HG03066 (cell line): ENCODE measurements around the gene NTMT1.

Source experiments
- ATAC-seq: cut with Tn5 transposase; IDR thresholded peaks from one replicate; pipeline ENCODE4 v1.9.1; 2021; ENCODE audit warnings: low read depth; ENCODE audit not compliant: unreplicated experiment

Gene NTMT1

DNA sequence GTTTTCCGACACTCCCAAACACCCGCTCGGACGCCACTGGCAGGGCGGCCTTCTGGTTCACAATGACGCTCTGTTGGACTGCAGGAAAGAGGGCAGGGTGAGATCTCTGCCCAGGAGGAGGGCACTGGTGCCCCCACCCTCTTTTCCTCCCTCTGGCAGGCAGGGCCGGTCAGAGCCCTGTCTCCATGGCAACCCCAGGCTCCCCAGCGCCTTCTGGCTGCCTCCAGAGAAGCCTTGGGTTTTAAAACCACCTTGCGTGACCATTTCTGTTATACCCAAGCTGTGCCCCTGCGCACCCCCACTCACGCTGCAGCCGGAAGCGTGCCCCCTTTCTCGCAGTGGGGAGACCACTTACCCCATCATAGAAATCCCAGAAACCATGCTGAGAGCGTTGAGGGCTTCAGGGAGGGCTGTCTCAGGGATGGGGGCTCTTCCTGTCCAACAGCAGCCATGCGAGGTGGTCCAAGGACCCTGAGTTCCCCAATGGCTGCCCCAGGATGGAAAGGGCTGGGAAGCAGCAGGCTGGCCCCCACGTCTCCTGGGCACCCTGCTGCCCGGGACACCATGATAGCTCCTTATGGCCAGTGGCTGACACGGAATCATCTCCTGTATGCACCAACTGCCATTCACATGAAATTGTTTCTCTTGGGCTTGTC, 12.3 kb upstream of the NTMT1 start:
- no peak for ATAC-seq

DNA sequence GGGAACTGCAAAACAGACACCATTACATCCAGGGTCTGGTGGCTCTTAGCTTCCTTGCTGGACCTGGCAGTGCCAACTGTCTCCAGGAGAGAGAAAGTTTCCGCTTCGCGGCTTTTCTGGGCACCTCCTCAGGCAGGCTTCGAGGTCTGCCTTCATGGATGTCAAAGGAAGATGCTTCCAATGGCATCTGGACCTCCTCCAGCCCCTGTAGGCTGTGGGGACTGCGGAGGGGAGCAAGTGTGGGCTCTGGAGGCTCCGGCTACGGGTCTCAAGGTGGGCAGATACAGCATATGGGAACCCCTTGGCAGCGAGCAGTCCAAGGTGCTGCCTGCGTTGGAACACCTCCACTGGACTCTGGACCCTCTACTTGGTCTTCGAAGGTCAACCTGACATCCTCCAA, 11.0 kb upstream of the NTMT1 start:
- no peak for ATAC-seq

DNA sequence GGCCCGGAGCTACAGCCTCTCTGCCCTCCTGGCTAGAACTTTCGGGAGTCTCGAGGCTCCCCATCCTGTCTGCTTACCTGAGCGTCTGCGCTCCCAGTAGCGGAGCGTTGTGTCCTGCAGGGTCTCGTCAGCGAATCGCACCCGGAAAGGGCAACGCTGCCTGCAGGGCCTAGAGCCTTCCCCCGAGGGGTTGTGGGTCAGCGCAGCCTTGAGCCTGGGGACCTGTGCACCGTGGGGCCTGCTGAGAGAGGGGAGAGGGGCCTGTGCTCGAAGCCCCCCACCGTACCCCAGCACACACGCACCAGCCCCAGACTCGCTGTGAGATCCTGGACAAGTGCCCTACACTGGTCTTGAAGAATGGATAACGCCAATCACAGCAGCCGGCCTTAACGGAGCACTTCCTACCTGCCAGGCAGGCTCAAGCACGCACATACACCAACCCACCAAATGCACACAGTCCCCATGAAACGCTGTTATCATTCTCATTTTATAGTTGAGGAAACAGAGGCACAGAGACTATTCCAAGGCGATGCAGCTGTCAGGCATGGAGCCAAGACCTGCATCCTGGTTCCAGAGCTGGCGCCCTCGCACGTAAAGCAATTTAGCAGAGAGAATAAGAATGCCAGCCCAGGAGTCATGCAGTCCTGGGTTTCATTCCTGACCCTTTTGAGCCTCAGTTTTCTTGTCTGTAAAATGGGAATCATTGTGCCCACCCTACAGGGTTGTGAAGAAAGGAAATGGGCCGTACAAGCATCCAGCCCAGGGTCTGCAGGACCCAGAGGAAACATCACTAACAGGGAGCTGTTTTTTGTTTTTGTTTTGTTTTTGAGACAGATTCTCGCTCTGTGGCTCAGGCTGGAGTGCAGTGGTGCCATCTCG, 10.3 kb upstream of the NTMT1 start:
- ATAC-seq = no peak

DNA sequence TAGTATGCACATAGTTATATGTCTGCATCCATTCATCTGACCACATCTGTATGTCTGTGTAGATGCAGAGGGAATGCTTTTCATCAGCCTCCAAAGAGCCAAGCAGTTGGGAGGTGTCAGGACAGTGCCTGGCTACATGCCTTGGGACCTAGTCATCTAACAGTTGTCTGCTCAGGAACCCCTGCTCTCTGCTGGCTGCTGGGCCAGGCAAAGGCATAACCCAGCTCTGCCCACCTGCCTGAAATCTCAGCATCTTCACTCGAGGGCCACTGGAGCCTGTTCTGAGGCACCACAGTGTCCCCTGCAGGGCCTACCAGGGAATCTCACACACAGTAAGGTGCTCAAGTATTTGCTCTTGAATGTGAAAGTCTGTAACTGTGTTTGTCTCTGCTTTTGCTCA, 8.8 kb upstream of the NTMT1 start:
- ATAC-seq = no peak

DNA sequence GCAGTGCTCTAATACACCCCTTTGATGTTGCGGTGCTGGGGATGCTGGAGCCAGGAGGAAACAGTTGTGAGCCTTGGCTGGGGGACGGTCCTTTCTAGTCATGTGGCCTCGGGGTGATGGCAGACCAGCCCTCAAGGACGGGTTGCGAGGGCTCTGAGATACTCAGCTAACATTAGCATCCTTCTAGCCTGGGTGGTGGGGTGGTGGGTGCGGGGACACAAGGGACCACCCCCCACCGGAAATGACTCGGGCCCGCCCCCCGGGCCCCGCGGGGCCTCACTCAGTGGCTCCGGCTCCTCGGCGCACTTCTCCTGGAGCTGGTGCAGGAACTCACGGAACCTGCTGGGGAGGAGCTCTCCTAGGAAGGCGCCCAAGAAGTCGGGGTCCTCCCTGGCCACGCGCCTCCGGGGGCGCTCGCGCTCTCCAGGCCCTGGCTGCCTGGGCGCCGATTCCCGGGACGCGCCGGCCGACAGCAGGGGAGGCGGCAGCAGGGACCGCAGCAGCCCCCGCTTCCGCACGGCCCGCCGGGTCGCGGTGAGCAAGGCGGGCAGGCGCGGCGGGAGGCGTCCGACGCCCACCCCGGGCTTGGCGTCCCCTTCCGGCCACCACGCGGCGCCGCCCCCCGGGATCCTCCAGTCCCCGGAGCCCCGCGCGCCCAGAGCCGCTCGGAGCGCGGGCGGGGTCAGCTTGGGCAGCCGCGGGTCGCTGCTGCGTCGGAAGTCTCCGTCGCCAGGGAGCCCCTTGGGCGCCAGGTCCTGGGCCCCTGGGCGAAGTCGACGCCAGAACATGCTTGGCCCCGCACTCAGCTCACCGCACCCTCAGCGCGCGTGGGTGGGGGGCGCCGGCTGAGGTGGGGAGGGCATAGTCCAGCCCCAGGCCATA, 5.9 kb upstream of the NTMT1 start:
- ATAC-seq = no peak

DNA sequence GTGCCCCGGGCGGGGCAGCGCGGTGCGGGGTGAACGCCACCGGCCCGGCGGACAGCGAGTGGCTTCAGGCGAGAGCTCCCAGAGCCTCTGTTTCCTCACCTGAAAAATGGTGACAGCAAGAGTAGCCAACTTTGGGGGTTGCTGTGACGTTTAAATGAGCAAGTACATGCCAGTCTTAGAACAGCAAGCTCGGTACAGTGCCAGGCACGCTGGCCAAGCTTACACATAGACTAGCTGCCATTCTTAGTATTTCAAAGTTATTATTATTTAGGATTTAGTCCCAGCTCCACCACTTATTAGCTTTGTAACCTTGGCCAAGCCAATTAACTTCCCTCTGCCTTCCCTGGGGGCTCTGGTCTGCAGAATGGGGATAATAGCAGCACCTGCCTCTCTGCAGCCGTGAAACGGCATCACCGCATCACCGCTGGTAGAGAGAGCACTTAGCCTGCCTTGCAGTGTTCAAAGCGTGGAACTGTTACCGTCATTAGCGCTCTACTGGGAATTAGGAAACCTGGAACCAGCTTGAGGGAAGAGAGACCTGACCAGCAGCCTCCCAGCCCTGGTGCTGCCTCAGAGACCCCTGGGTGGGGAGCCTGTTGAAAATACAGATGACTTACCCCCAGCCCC, 5.2 kb upstream of the NTMT1 start, which contains the start of gene C9orf50:
Gene C9orf50, minus strand, starts transcription at position 433 of the 627 bp plus-strand sequence. CDS start 527 bp downstream, outside the sequence.
- ATAC-seq = no peak

DNA sequence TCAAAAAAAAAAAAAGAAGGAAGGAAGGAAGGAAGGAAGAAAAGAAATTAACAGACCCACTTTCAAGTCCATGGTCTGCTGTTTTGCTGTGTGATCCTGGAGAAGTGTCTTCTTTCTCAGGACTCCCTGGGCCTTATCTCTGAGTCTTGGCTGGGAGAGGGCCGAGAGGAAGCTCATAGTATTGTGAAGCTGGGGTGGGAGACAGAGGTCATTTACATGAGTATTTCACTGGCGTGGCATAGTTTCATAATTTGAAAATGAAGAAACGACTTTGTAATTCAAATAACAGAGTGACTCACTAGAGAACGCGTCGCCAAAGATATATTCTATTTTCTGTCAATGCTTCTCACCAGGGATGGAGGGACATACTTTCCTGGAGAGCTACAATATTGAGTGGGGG, 2.6 kb upstream of the NTMT1 start:
- no peak for ATAC-seq

DNA sequence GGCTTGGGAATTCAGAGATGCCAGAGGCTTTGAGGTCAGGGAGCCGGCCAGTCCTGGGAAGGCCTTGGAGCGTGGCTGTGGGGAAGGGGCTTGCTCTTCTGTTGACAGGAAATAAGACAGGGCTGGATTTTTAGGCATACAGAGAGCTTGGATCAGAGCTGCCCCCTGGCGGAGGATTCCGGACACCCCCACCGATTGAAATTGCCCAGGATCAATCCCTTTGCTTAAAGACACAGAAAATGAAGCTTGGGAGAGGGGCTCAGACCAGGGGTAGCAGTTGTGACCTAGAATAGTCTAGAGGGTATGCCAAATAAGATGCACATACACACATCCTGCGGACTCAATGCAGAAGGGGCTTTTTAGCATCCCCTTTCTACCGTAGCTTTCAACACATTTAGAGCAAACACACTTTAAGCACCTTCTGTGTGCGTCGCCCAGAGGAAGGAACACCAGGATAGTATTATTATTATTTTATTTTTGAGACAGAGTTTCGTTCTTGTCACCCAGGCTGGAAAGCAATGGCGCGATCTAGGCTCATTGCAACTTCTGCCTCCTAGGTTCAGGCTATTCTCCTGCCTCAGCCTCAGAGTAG, 1.7 kb upstream of the NTMT1 start:
- ATAC-seq = no peak

DNA sequence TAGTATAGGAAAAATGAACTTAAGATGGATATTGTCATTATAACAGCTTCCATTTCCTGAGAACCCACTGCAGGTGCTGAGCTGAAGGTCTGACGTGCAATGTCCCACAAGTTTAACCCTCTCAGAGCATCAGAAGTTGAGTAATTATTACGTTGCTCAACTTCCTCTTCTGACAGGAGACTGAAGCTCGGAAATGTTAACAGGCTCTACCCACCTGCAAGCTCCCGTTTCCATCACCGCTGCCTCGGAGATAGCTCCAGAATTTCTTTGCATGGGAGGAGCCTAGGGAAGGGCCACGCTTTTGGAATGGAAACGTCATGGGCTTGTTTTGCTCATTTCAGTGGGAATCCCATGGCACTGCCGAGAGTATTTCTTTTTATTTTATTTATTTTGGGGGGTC, 1.0 kb upstream of the NTMT1 start:
- no peak for ATAC-seq

DNA sequence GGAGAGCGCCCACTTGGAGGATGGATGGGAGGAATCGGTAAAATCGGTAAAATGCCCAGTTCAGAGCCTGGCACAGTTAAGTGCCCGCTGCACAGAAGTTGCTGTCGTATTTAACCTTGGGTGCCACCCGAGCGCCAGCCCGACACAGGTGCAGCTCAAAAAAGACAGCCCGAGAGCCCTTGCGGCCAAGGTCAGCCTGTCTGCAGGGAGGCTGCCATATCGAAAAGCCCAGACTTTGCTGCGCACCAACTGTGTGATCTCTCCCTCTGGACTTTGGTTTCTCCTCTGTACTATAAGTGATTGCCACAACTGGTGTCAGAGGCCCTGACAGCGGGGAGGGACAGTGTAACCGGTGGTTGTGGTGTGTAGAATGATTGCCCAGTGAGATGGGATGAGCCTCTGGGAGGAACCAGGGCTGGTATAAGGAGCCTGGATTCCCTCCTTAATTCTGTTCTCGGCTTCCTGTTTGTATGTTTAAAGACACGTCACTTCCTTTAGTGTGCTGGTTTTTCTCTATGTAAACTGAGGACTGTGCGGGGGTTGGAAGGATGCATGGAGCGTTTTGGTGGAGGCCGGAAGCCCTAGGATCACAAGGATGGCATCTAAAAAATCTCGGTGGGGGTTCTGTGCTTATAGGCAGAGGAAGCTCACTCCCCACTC, 792 bp downstream of the NTMT1 start:
- peak; percentile 25 for ATAC-seq

DNA sequence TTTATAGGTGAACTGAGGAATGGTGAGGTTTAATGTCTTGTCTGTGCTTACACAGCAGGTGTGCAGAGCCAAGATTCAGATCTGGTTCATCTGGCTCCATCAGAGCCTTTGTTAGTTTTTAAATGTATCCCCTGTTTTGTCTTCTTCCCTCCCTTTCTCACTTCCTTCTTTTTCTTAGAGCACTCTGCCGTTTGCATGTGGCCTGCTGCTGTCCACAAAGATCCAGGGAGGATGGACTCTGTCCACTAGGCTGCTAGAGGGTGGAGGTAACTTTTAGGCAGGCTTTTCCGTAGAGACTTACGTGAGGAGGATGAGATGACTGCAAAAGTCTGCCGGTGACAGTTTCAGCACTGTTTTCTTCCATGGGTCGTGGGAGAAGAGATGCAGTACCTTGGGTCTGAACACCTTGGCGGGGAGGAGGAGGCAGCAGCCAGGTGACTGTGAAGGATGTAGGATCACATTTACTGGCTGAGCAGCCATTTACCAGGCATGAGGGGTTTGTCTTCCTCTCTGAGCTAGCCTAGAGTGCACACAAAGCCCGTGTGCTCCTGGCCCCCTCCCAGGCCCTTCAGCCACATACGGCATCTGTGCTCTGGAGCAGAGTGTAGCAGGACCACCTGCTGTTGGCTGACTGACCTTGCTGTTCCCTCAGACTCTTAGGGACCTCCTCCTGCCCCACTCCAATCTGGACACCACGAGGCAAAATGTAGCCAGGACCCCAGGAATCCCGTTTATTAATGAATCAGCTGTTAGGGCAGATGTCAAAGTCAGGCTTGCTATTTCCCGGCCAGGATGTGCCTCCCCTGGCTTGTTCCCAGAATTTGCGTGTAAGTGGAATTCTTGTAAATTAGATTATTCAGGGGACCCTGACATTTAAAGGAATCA, 1.8 kb downstream of the NTMT1 start:
- no peak for ATAC-seq

DNA sequence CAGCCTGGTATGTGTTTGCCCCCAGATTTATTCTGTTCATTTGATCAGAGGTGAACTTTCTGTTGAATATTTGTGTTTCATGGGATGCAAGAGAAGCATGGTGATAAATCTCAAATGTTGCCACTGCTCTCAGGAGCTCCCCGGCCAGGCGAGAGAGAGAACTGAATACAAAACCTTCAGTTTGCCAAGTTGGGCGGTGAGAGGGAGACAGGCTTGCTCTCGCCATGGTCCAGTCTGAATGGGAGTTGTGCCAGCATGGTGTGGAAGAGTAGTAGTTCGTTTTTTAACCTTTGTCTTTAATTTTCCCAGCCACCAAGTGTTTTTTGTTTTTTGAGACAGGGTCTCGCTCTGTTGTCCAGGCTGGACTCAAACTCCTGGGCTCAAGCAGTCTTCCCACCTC, 2.7 kb downstream of the NTMT1 start:
- no peak for ATAC-seq

DNA sequence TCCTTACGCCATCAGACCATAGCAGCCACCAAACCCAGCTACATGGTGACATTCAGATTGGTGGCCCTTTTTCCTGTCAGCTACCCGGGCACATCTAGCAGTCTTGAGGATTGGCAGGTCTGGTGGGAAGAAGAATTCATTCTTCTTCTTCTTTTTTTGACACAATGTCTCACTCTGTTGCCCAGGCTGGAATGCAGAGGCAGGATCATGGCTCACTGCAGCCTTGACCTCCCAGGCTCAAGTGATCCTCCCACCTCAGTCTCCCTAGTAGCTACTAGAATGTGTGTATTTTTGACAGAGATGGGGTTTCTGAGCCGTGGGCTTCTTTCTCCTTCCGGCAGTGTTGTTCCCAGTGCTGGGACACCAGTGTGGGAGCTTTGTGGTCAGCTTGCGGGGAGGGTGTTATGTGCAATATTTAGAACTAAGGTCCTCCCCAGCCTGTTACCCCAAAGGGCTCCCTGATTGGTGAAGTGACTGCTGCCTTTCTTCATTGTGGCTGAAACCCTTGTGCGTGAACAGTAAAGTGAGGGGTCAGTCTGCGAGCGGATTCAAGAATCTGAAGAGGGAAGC, 3.4 kb downstream of the NTMT1 start:
- no peak for ATAC-seq

DNA sequence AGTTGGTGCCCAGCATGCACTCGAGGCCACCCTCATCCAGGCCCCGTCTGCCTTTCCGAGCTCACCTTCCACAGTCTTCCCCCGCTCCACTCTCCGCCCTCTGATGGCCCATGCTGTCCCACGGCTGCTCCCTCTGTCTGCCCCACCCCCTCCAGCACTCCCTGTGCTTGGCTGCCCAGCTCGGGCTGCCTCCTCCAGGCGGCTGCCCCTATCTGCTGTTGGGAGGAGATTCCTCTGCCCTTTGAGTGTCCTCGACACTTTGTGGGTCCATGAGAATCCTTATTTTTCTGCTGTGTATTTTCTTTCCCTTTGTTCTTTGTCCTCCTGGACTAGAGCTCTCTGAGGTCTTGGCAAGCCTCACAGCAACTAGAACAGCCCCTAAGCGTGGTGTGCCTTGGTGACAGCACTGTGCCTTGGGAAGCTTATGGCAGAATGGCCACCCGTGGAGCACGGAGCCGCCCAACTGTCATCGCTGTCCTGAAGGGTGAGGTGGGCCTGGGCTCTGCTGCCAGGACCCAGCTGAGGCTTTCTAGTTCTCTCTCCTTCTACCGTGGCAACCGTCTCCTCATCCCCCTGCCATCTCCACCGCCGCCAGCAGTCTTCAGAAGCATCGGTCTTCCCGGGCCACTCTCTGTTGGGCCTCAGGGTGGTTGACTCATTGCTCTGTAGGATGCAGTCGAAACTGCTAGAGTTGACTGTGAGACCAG, 5.2 kb downstream of the NTMT1 start:
- ATAC-seq = no peak

DNA sequence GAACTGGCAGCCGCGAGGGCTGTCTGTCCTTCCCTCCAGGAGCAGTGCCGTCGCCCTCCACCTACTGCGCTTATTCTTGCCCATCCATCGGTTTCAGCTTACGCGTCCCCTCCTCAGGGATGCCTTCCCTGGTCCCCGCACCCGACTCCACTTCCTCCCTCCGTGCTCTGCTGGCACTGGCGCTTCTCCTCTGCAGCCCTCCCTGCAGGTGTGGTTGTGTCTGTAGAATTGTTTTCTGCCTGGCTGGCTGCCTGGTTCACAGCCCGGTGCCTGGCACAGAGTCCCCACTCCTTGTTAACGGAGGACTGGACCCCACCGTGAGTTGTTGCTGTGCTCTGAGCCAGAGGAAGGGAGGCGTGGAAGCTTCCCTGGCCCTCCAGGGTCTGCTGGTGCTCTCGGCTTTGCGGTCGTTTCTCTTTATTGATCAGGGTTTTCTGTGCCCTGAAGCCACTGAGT, 5.7 kb downstream of the NTMT1 start:
- no peak for ATAC-seq

DNA sequence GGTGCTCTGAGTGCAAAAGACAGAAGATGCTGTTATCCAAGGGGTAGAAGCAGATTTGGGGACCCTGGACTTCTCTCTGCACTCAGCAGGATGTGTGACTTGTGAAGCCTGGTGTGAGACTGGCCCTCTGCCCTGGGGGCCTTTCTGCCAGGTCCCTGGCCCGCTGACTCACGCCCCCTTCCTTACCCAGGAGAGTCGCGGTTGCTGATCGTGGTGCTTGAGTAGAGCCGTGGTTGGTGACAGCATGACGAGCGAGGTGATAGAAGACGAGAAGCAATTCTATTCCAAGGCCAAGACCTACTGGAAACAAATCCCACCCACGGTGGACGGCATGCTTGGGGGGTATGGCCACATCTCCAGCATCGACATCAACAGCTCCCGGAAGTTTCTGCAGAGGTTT, 6.5 kb downstream of the NTMT1 start:
- ATAC-seq = no peak

DNA sequence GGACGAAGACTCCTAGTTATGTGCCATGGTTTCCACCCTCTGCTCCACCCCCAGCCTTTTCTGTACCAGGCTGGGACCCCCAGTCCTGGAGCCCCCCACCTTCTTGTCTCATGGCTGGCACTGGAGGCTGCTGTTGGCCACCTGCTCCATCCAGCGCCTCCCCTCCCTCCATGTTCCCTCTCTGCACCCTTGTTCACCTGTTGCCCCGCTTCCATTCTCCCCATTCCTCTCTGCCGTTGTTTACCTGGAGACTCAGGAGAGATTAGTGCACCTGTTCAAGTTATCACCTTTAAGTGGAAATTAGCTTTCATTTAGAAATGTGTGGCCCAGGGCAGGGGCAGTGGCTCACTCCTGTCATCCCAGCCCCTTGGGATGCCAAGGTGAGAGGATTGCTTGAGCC, 7.2 kb downstream of the NTMT1 start:
- ATAC-seq = no peak

DNA sequence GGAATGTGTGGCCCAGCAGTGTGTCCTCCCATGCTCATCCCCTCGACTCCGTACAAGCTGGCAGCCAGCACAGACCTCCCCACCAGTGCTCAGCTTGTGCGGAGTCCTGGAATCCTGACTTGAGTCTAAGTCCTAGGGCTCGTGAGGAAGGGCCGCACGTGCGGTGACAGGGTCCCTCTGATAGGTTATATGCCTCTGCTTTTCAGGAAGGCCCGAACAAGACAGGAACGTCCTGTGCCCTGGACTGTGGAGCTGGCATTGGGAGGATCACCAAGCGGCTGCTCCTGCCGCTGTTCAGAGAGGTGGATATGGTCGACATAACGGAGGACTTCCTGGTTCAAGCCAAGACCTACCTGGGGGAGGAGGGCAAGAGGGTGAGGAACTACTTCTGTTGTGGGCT, 7.9 kb downstream of the NTMT1 start:
- no peak for ATAC-seq
